Activated CD8-positive, alpha-beta T cell treated with anti-CD3 and anti-CD28 coated beads, Interleukin-2, amount 10 ng/mL, durations not matched to agents 7 days and 5 days (primary cell): ENCODE results near the gene PNMT. TPM values are rescaled to one million over a fixed set of nuclear protein-coding genes. Genes with fewer than 3 reads are reported as not detected.
"Not testable (repeated sequence)": the region's sequence is repeated elsewhere in the genome, so short reads cannot be mapped to it uniquely, and the experiment has no call there.

ENCODE experiments used
- ATAC-seq: fragments of 150-1000 bp; cut with Tn5 transposase; one replicate; pipeline ENCODE4 v1.10.0; 2021; ENCODE audit warnings: moderate library complexity
- CTCF ChIA-PET: fragments of 350-600 bp; sonication (Branson Sonifier 250); formaldehyde crosslinking; loops from one replicate; lab custom pipeline; 2021; ENCODE audit warnings: antibody characterized with exemption; lab: Charles Lee
- POLR2A ChIA-PET: fragments of 350-600 bp; sonication (Branson Sonifier 250); formaldehyde crosslinking; loops from one replicate; lab custom pipeline; 2021; ENCODE audit warnings: antibody characterized with exemption; lab: Charles Lee
- DNase-seq: peaks from one replicate; pipeline ENCODE4 v3.0.0-alpha.2; 2020
- H3K27ac Mint-ChIP-seq: one replicate; pipeline ENCODE4 v1.8.0; 2021; ENCODE audit warnings: mild to moderate bottlenecking, mixed read lengths
- H3K27me3 Mint-ChIP-seq: one replicate; pipeline ENCODE4 v1.8.0; 2021; ENCODE audit warnings: low read depth, mixed read lengths
- H3K36me3 Mint-ChIP-seq: one replicate; pipeline ENCODE4 v1.8.0; 2021; ENCODE audit warnings: low read depth, mixed read lengths
- H3K4me1 Mint-ChIP-seq: one replicate; pipeline ENCODE4 v1.8.0; 2021; ENCODE audit warnings: low read depth, mixed read lengths
- H3K4me3 Mint-ChIP-seq: one replicate; pipeline ENCODE4 v1.8.0; 2021; ENCODE audit warnings: mild to moderate bottlenecking, mixed read lengths
- H3K9me3 Mint-ChIP-seq: one replicate; pipeline ENCODE4 v1.8.0; 2022; ENCODE audit warnings: mixed read lengths; ENCODE audit not compliant: insufficient read depth
- total RNA-seq, 2 experiments: library from RNA; stranded (reverse); gene quantifications; one replicate each; pipeline ENCODE4 v1.2.3, GENCODE V29; 2021

Gene PNMT
- total RNA-seq, 2 experiments from 2014 or later = not detected

- Mint-ChIP-seq H3K9me3 (no peaks in the 10 kb centered on the region), H3K4me3 (no peak overlapping the region), H3K27ac (no peak overlapping the region), H3K36me3 (peaks cover 2% of the 10 kb centered on the region), H3K4me1 (peaks cover 6% of the 10 kb centered on the region), H3K27me3 (peaks cover 11% of the 10 kb centered on the region)
- ChIA-PET POLR2A (no interaction called here), CTCF (interaction anchor here (0.8 to 4.2 kb wide), 3 partner anchors 9 to 73 kb away, joined by 3 to 15 read pairs (median 4); no protein-coding TSS in a partner anchor)
- no peak for DNase-seq
- ATAC-seq = peak; percentile 44
These were observed 26.8 kb downstream of the PNMT start for GRCh38 chr17:39695089-39695474.

- Mint-ChIP-seq H3K27ac (no peak overlapping the region), H3K4me1 (peaks cover 6% of the 10 kb centered on the region), H3K27me3 (peaks cover 24% of the 10 kb centered on the region), H3K9me3 (no peaks in the 10 kb centered on the region), H3K36me3 (peaks cover 2% of the 10 kb centered on the region), H3K4me3 (no peak overlapping the region)
- no peak for ATAC-seq
- ChIA-PET CTCF (interaction anchor here (1.0 to 4.2 kb wide), 3 partner anchors 33 to 75 kb away, joined by 3 to 15 read pairs (median 3); no protein-coding TSS in a partner anchor), POLR2A (no interaction called here)
- DNase-seq = no peak
These were observed 28.5 kb downstream of the PNMT start for GRCh38 chr17:39696731-39697130.

GRCh38 chr17:39697961-39698360 lies 29.7 kb downstream of the PNMT start:
- Mint-ChIP-seq H3K4me3 (no peak overlapping the region), H3K9me3 (no peaks in the 10 kb centered on the region), H3K27ac (no peak overlapping the region), H3K27me3 (peaks cover 25% of the 10 kb centered on the region), H3K36me3 (peaks cover 2% of the 10 kb centered on the region), H3K4me1 (peaks cover 6% of the 10 kb centered on the region)
- no peak for ATAC-seq
- ChIA-PET CTCF (interaction anchor here (1.0 to 4.2 kb wide), 2 partner anchors 75 to 76 kb away, joined by 3 to 15 read pairs; no protein-coding TSS in a partner anchor), POLR2A (no interaction called here)
- DNase-seq = no peak

GRCh38 chr17:39699157-39699817 lies 31.0 kb downstream of the PNMT start:
- not testable (repeated sequence) for DNase-seq, H3K36me3 Mint-ChIP-seq, H3K27ac Mint-ChIP-seq, H3K4me3 Mint-ChIP-seq, ATAC-seq, H3K9me3 Mint-ChIP-seq, H3K4me1 Mint-ChIP-seq
- peaks cover 25% of the 10 kb centered on the region for H3K27me3 Mint-ChIP-seq
- CTCF ChIA-PET = interaction anchor here (1.1 to 1.9 kb wide), 3 partner anchors 19 to 45 kb away, joined by 3 to 6 read pairs (median 3); no protein-coding TSS in a partner anchor
- POLR2A ChIA-PET = interaction anchor here (1.3 kb wide), 1 partner anchor 30 kb away, joined by 3 read pairs; no protein-coding TSS in a partner anchor

- DNase-seq = no peak
- POLR2A ChIA-PET = interaction anchor here (1.3 kb wide), 1 partner anchor 30 kb away, joined by 3 read pairs; no protein-coding TSS in a partner anchor
- Mint-ChIP-seq H3K36me3 (peaks cover 2% of the 10 kb centered on the region), H3K4me1 (peaks cover 8% of the 10 kb centered on the region), H3K27ac (no peak within 1 kb of the TSS), H3K4me3 (no peak within 1 kb of the TSS), H3K9me3 (no peaks in the 10 kb centered on the region), H3K27me3 (peaks cover 25% of the 10 kb centered on the region)
- CTCF ChIA-PET = interaction anchor here (1.1 to 1.9 kb wide), 3 partner anchors 19 to 46 kb away, joined by 3 to 6 read pairs (median 3); no protein-coding TSS in a partner anchor
- ATAC-seq = no peak
These were observed 31.5 kb downstream of the PNMT start, which contains the start of gene ERBB2 for GRCh38 chr17:39699818-39700147. Gene ERBB2, plus strand, starts transcription at chr17:39700064. Its CDS starts 175 bp downstream, at chr17:39700239.

- Mint-ChIP-seq H3K4me3 (no peak overlapping the region), H3K27me3 (peaks cover 25% of the 10 kb centered on the region), H3K27ac (no peak overlapping the region), H3K9me3 (no peaks in the 10 kb centered on the region), H3K4me1 (peaks cover 8% of the 10 kb centered on the region), H3K36me3 (peaks cover 2% of the 10 kb centered on the region)
- ChIA-PET CTCF (interaction anchor here (1.1 to 1.9 kb wide), 4 partner anchors 13 to 46 kb away, joined by 3 to 6 read pairs (median 3); partner anchors contain the start of gene PGAP3), POLR2A (interaction anchor here (1.3 kb wide), 1 partner anchor 29 kb away, joined by 3 read pairs; no protein-coding TSS in a partner anchor)
- DNase-seq (no peak), ATAC-seq (peak; percentile 38)
These were observed 32.1 kb downstream of the PNMT start for GRCh38 chr17:39700148-39700987.

GRCh38 chr17:39701012-39701783 lies 32.9 kb downstream of the PNMT start:
- Mint-ChIP-seq H3K4me3 (no peak overlapping the region), H3K27me3 (peaks cover 25% of the 10 kb centered on the region), H3K9me3 (no peaks in the 10 kb centered on the region), H3K4me1 (peaks cover 8% of the 10 kb centered on the region), H3K36me3 (peaks cover 2% of the 10 kb centered on the region), H3K27ac (no peak overlapping the region)
- ChIA-PET POLR2A (no interaction called here), CTCF (interaction anchor here (1.5 to 2.1 kb wide), 3 partner anchors 14 to 79 kb away, joined by 3 to 10 read pairs (median 6); partner anchors contain the start of gene PGAP3)
- DNase-seq = no peak
- ATAC-seq = peak; percentile 23

GRCh38 chr17:39701784-39702422 lies 33.6 kb downstream of the PNMT start:
- POLR2A ChIA-PET = interaction anchor here (2.5 kb wide), 1 partner anchor 14 kb away, joined by 9 read pairs; the partner anchor contains the start of gene PGAP3
- no peak for ATAC-seq
- Mint-ChIP-seq H3K27me3 (peaks cover 25% of the 10 kb centered on the region), H3K4me1 (peaks cover 12% of the 10 kb centered on the region), H3K4me3 (no peak overlapping the region), H3K9me3 (no peaks in the 10 kb centered on the region), H3K36me3 (peaks cover 2% of the 10 kb centered on the region), H3K27ac (no peak overlapping the region)
- no peak for DNase-seq
- CTCF ChIA-PET = interaction anchor here (1.3 to 2.1 kb wide), 2 partner anchors 67 to 79 kb away, joined by 3 to 10 read pairs; no protein-coding TSS in a partner anchor

GRCh38 chr17:39702901-39703893 lies 34.9 kb downstream of the PNMT start:
- Mint-ChIP-seq H3K27ac (no peak overlapping the region), H3K27me3 (peaks cover 25% of the 10 kb centered on the region), H3K4me1 (peaks cover 18% of the 10 kb centered on the region), H3K9me3 (no peaks in the 10 kb centered on the region), H3K4me3 (no peak overlapping the region), H3K36me3 (peaks cover 2% of the 10 kb centered on the region)
- POLR2A ChIA-PET = interaction anchor here (0.6 to 2.5 kb wide), 3 partner anchors 15 to 78 kb away, joined by 3 to 9 read pairs (median 3); partner anchors contain the start of gene PGAP3
- CTCF ChIA-PET = interaction anchor here (0.8 to 2.1 kb wide), 5 partner anchors 8 to 81 kb away, joined by 3 to 10 read pairs (median 4); no protein-coding TSS in a partner anchor
- DNase-seq (no peak), ATAC-seq (no peak)
